Measurements from ENCODE around the gene GRID2. TPM values are rescaled to one million over a fixed set of nuclear protein-coding genes. Genes with fewer than 3 reads are reported as not detected.

GRID2 gene
- total and polyA plus RNA-seq, 2 of the 4 experiments (the other 2 are of a cell fraction), result under 0.01 TPM; not detected in 1

DNA sequence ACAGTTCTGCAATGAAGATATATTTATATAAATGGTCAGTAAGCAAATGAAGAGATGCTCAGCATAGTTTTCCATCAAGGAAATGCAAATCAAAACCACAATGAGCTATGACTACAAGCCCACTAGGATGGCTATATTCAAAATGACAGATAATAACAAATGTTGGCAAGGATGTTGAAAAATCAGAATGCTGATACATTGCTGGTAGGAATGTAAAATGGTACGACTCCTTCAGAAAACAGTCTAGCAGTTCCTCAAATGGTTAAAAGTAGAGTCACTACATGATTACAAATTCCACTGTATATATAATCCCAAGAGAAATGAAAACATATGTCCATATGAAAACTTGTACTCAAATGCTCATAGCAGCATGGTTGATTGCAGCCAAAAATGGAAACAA, 1099.8 kb downstream of the GRID2 start:
- Histone ChIP-seq H2AK9ac (replicated peaks; ENCODE audit: low read depth, low read length, poor library complexity) (no peak overlapping the region), H4K91ac (ENCODE audit: insufficient read depth, low read depth, low read length) (no peak overlapping the region), H2BK120ac (ENCODE audit: low read depth, low read length) (no peak overlapping the region), H3K23ac (ENCODE audit: low read depth, low read length) (no peak overlapping the region), H4K8ac (ENCODE audit: low read depth in 2 of 2, low read length in 2 of 2) (no peak overlapping the region), H3K4me2 (ENCODE audit: low read depth, low read length) (no peak overlapping the region), H3K9me1 (ENCODE audit: insufficient read depth, low read length) (no peaks in the 10 kb centered on the region), H4K5ac (ENCODE audit: low read depth, low read length) (no peak overlapping the region), H3K56ac (ENCODE audit: extremely low read depth, insufficient read depth, low read length) (no peak overlapping the region), H3K9me3 (ENCODE audit: control insufficient read depth, insufficient read depth, low read length) (no peaks in the 10 kb centered on the region), H3K14ac (replicated peaks; ENCODE audit: low read depth, low read length) (no peak overlapping the region), H3K4me3 (ENCODE audit: insufficient read depth, low read depth, low read length) (no peak overlapping the region), H2BK15ac (ENCODE audit: low read depth, low read length) (no peak overlapping the region), H2BK20ac (ENCODE audit: low read depth, low read length) (no peak overlapping the region), H3K36me3 (ENCODE audit: control insufficient read depth, insufficient read depth, low read length) (no peaks in the 10 kb centered on the region), H3K27ac (ENCODE audit: insufficient read depth, low read length) (no peak overlapping the region), H2AK5ac (ENCODE audit: low read depth, low read length) (no peak overlapping the region), H3K4me1 (ENCODE audit: control insufficient read depth, insufficient read depth, low read length) (no peaks in the 10 kb centered on the region), H2BK5ac (ENCODE audit: low read depth, low read length, poor library complexity, severe bottlenecking) (no peak overlapping the region), H3K27me3 (ENCODE audit: control insufficient read depth, insufficient read depth, low read length) (no peaks in the 10 kb centered on the region), H3K9ac (ENCODE audit: low read depth, low read length) (no peak overlapping the region), H3K79me1 (ENCODE audit: low read depth in 1 of 2, low read length in 2 of 2) (no peaks in the 10 kb centered on the region), H3K4ac (ENCODE audit: low read depth, low read length) (no peak overlapping the region), H4K20me1 (ENCODE audit: insufficient read depth, low read length) (no peaks in the 10 kb centered on the region), H2AFZ (replicated peaks; ENCODE audit: low read length, poor library complexity) (no peak overlapping the region), H3K18ac (ENCODE audit: low read depth, low read length) (no peak overlapping the region)
- WGBS, 2 experiments (ENCODE audit: extremely low coverage in 2 of 2, insufficient read length in 1 of 2), result no CpG with 5 or more reads among the region's 1 CpG
- CTCF ChIA-PET, result no interaction called here
- dilution Hi-C loops (cut with HindIII; ENCODE audit: low sequenced_read_pairs, unreplicated experiment) (no loop called here), intact Hi-C loops (cut with micrococcal nuclease) (no loop called here), in situ Hi-C loops (cut with MboI; ENCODE audit: low sequenced_read_pairs) (no loop called here)
- POLR2A ChIA-PET (ENCODE audit: unreplicated experiment), result no interaction called here
- no peak for TF ChIP-seq SMC3 (IDR thresholded peaks at IDR 0.05; ENCODE audit: low read depth, low read length)
- TF ChIP-seq MXI1 (IDR thresholded peaks at IDR 0.05; ENCODE audit: borderline replicate concordance, low read depth, low read length), result no peak
- TF ChIP-seq POLR2A (IDR thresholded peaks at IDR 0.05; ENCODE audit: low read depth, low read length), result no peak
- no peak for TF ChIP-seq CEBPB (IDR thresholded peaks at IDR 0.05; ENCODE audit: low read depth, low read length)
- no peak for TF ChIP-seq NFE2L2 (IDR thresholded peaks at IDR 0.05; ENCODE audit: low read depth, low read length)
- TF ChIP-seq CHD1 (IDR thresholded peaks at IDR 0.05; ENCODE audit: low read depth, low read length), result no peak
- no peak for TF ChIP-seq CTCF (conservative IDR thresholded peaks at IDR 0.05; ENCODE audit: low read depth, low read length)
- TF ChIP-seq RAD21 (IDR thresholded peaks at IDR 0.05; ENCODE audit: low read length), result no peak
- no peak for TF ChIP-seq RCOR1 (IDR thresholded peaks at IDR 0.05; ENCODE audit: insufficient replicate concordance, low read length)
- no peak for TF ChIP-seq MAFK (IDR thresholded peaks at IDR 0.05; ENCODE audit: low read depth, low read length)
- no peak for TF ChIP-seq BHLHE40 (IDR thresholded peaks at IDR 0.05; ENCODE audit: low read depth, low read length)
- TF ChIP-seq, protein P1, sequence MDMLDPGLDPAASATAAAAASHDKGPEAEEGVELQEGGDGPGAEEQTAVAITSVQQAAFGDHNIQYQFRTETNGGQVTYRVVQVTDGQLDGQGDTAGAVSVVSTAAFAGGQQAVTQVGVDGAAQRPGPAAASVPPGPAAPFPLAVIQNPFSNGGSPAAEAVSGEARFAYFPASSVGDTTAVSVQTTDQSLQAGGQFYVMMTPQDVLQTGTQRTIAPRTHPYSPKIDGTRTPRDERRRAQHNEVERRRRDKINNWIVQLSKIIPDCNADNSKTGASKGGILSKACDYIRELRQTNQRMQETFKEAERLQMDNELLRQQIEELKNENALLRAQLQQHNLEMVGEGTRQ (IDR thresholded peaks at IDR 0.05; ENCODE audit: low read depth, low read length), result no peak
- no peak for TF ChIP-seq RFX5 (IDR thresholded peaks at IDR 0.05; ENCODE audit: low read depth, low read length)
- BruUV-seq (replicated peaks), result no TSS peak
- peak; percentile 17; the same call in 1 of the 2 replicates for ATAC-seq (ENCODE audit: low read depth)
- DNase-seq, result peak; percentile 20
